NCI-H1048 (cell line): Measurements from ENCODE around the gene PRH1.

Experiments used
- DNase-seq: peaks from one replicate; lab custom pipeline; 2025; lab: John Stamatoyannopoulos, UW

The PRH1 gene

DNA sequence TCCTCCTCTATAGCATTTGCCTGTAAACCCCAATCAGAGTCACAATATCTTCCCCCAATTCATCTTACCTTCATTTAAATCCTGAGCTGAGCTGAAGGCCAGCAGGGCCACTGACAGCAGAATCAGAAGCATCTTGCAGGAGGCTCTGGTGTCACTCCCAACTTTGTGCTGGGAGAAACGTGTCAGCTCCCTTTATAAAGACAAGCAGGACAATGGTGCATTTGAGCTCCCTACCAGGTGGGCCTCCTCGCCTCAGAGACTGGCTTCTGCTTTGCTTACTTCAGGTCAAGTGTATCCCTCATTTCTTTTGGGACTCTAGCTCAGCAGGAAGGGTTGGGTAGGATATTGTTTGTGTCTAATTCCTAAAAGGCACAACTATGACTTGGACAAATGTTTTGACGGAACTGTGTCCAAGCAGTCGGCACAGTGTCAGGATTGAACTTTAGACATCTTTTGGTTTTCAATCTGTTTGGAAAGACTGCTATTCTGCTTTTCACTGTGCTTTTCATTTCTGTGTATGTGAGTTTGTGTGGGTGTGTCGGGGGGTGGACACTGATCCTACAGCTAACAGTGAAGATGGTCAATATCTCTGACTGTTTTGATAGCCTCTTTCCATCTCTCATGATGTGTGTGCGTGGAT, at the start of gene PRH1:
Gene PRH1 (minus strand): TSS at position 170 of the 640 bp plus-strand sequence. CDS start 38 bp downstream, at position 132.
- no peak for DNase-seq

DNA sequence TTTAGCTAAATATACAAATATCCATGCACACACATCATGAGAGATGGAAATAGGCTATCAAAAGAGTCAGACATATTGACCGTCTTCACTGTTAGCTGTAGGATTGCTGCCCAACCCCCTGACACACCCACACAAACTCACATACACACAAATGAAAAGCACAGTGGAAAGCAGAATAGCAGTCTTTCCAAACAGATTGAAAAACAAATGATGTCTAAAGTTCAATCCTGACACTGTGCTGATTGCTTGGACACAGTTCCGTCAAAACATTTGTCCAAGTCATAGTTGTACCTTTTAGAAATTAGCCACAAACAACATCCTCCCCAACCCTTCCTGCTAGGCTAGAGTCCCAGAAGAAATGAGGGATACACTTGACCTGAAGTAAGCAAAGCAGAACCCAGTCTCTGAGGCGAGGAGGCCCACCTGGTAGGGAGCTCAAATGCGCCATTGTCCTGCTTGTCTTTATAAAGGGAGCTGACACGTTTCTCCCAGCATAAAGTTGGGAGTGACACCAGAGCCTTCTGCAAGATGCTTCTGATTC, 44.8 kb upstream of the PRH1 start, which contains the start of gene PRH2:
Gene PRH2 (plus strand): TSS at position 491 of the 541 bp plus-strand sequence. CDS start 38 bp downstream, at position 529.
- DNase-seq: no peak

DNA sequence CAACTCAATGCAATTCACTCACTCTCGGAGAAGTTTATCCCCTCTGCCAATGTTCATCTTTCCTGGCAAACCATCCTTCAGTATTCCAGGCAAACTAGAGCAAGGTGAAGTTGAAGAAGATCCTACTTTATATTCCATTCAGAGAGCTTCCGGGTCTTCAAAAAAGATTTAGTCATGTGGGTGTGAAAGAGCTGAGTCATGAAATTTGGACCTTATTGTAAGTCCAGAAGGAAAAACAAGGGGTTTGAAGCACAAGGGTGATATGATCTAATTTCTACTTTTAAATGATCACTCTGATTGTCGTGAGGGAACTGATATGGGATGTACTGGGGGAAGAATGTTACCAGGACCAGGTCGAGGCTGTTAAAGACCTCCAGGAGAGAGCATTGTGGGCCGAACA, 42.2 kb upstream of the PRH1 start:
- DNase-seq: no peak

DNA sequence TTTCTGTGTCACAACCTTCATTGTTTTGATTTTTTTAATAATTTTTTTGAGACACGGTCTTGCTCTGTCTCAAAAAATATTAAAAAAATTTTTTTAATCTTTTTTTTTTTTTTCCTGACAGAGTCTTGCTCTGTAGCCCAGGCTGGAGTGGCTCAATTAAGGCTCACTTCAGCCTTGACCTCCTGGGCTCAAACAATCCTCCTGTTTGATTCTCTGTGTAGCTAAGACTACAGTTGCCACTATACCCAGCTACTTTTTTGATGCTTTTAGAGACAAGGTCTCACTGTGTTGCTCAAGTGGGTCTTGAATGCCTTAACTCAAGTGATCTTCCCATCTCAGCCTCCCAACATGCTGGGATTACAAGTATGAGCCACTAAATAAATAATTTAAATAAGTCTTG, 35.8 kb upstream of the PRH1 start:
- DNase-seq: no peak

DNA sequence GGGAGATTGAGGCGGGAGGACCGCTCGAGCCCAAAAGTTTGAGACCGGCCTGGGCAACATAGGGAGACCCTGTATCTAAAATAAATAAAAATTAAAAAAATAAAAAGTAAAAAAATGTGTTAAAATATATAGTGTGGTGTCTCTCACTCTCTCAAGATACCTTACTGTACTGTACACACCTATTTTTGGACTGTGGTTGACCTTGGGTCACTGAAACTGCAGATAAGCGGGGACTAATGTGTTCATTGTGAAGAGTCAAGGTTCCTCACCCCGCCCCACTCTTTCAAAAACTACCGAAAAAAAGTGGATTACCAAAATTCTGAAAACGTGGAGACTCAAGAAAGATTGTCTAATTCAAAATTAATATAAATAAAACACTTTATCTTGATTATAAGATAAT, 26.3 kb upstream of the PRH1 start:
- DNase-seq: no peak

DNA sequence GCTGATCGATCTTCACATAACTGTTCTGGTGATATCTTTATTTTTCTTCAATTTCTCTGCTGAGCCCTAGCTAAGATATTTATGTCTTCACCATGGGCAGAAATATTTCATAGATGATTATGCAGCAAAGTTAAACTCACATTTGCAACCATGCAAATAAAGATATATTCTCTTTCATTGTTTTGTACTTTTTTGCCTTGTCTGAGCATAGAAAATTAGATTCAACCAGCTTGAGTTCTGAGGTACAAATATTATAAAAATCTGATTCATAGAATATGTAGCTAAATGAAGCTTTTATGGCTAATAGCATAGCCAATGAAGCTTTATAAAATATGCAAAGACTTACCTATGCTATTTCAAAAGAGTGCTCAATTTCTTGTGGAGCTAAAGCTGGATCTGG, 25.4 kb upstream of the PRH1 start, which contains the start of gene TAS2R13:
Gene TAS2R13 (minus strand): TSS at position 101 of the 400 bp plus-strand sequence. CDS start 264 bp downstream, outside the sequence.
- no peak for DNase-seq

DNA sequence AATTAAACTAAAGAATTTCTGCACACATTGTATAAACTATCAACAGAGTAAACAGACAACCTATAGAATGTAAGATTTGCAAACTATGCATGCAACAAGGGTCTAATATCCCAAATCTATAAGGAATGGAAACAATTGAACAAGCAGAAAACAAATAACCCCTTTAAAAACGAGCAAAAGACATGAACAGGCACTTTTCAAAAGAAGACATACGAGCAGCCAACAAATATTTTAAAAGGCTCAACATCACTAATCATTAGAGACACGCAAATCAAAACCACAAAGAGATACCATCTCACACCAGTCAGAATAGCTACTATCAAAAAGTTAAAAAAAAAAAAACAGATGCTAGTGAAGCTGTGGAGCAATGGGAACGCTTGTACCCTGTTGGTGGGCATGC, 20.6 kb upstream of the PRH1 start:
- DNase-seq: no peak

DNA sequence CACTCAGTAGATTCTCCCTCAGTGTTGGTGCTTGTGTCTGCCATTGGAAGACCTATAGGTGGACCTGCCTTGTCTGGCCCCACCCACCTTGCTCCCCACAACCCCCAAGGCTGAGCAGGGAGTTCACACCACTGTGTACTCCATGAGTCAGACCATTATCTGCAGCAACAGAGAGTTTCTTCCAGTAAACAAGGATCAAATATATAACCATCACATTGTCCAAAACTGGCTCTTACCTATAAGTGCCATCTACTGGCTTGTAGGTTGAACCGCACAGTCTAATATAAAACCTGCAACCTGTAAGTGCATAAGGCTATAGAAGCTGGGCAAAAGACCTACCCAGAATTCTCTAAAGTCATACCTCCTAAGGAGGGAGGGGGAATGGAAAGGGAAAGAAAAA, 17.4 kb upstream of the PRH1 start:
- DNase-seq: no peak

DNA sequence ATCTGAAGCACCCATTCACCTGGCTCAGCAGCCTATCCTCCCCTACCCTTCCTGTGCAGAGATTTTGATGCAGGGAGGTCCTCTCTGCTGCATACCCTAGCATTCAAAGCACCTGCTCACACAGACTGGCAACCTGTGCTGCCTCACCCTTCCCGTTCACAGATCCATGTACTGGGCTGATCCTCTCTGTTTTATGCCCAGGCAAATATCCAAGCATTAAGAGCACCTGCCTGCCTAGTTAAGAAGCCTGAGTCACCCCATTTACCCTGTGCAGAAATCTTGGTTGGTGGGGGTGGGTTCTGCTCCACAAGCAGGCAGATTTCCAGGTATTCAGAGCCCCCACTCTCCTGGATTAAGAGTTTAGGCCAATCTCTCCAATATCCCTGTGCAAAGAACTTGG, 16.9 kb upstream of the PRH1 start:
- DNase-seq: no peak

DNA sequence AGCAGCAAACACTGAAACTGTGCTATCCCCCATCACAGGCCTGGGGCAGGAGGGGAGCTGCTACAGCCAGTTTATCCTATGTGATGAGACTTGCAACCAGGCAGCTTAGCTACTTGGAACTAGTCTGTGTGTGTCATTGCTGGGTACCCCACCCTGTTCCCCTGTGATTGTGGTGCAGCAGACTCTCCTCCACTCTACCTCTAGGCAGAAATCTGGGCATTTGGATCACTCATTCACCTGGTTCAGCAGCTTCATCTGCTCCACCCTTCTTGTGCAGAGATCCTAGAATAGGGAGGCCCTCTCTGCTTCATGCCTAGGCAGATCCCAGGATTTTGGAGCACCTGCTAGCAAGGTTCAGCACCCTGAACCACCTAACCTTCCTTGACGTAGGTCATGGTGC, 16.5 kb upstream of the PRH1 start:
- DNase-seq: no peak

DNA sequence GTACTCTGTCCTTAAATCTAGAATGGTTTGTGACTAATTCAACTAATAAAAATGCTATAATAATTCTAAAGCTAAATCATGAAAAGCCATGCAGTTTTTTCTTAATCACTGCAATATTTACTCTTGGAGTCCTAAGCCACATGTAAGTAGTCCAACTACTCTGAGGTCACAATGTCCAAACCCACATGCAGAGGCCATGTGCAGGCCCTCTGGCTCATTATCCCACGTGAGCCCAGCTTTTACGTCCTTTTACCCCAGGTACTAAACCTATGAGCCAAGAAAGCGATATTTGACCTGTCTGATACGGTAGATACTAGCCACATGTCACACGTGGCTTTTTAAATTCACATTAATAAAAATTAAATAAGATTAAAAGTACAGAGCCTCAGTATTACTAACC, 12.8 kb upstream of the PRH1 start:
- no peak for DNase-seq

DNA sequence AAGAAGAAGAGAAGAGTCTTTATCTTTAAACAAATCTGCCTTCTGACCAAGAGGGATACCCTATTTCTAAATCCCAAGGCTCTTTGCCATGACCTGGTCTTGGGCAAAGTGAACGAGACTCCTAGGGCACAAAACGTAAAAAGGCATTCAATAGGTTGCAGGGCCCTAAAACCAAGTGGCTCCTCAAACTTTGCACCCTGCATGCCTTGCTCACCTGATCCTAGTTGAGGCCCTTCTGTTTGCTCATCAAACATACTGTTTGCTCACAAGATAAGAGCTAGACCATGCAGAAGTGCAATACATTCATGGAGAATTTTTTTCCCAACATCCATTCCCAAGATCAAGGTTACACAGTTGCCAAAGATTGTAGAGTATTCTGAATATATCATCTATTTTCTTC, 7.9 kb upstream of the PRH1 start:
- DNase-seq: no peak

DNA sequence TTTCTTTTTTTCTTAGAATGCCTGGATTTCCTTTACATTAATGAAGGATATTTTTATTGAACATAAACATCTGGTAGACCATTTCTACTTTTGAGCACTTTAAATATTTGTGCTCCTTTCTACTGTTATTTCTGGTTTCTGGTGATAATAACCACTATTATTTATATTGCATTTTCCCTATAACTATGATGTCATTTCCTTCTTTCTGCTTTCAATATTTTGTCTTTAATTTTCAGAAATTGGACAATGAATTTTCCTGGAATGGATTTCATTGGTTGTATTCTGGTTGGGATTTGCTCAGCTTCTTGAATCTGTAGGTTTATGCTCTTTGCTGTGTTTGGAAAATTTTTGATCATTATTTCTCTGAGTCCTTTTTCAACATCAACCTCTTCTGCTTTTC, 5.2 kb upstream of the PRH1 start:
- DNase-seq: no peak

DNA sequence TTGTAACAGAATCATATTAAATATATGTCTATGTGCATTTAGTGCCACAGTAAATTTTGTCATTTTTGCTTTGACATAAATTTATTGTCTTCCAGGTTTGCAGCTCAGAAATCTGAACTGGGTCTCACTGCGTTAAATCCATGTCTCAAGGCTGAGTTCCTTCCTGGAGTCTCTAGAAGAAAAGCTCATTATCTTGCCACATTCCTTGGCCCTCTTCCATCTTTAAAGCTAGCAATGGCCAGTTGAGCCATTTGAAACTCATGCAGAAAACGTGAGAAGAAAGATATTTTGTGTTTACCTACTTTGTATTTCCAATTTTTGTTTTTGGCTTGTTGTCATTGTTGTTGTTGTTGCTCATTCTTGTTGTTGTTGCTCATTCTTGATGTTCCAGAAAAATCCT, 10.7 kb downstream of the PRH1 start:
- no peak for DNase-seq

DNA sequence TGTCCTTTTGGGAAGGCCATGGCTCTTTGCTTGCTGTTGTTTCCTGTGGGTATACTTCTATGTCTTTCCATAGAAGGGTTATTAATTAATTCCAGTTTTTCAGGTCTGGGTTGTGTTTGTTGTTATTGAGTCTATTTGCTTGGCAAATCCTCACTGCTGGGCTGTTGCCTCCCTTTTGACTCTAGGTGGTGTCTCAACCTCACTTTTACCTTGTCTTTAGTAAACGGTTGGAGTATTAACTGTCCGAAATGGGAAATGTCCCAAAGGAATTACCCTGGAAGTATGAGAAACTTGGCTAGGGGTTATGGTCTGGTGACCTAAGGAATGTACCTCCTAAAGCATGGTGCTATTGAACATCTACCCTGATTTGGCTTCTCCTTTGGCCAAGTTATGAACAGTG, 16.7 kb downstream of the PRH1 start:
- no peak for DNase-seq

DNA sequence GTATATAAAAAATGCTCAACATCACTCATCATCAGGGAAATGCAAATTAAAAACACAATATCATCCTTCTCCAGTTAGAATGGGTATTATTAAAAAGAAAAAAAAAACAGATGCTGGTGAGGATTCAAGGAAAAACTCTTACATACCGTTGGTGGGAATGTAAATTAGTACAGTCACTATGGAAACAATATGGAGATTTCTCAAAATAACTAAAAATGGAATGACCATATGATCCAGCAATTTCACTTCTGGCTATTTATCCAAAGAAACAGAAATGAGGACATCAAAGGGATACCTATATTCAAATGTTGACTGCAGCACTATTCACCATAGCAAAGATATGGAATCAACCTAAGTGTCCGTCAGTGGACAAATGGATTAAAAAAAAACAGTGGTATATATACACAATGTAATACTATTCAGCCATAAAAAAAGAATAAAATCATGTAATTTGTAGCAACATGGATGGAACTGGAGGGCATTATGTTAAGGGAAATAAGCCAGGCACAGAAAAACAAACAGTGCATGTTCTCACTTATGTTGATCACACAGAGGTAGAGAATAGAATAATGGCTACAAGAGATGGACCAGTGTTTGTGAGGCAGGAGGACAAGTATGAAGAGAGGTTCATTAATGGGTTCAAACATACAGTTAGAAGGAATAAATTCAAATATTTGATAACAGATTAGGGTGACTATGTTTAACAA, 20.4 kb downstream of the PRH1 start:
- peak; percentile 21 for DNase-seq

DNA sequence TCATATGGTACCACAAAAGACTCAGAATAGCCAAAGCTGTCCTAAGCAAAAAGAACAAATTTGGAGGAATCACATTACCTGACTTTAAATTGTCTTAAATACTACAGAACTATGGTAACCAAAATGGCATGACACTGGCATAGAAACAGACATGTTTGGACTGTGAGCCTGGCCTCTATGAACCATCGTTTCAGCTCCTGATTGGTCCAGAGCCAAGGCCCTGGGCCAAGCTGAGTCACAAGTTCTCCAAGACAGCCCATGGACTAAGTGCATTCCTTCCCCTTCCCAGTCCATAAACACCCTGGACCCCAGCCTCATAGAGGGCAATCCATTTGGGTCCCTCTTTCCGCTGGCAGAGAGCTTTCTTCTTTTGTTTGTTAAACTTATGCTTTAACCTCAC, 22.7 kb downstream of the PRH1 start:
- DNase-seq: no peak

DNA sequence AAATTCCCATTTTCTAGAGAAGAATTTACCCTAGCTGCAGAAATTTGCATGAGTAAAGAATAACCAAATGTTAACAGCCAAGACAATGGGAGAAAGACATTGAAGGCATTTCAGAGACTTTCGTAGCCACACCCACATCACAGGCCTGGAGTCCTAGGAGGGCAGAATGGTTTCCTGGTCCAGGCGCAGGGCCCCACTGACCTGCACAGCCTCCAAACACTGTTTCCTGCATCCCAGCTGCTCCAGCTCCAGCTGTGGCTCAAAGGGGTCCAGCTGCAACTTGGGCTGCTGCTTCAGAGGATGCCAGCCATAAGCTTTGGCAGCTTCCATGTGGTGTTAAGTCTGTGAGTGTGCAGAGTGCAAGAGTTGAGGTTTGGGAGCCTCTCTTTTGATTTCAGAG, 28.2 kb downstream of the PRH1 start:
- no peak for DNase-seq

DNA sequence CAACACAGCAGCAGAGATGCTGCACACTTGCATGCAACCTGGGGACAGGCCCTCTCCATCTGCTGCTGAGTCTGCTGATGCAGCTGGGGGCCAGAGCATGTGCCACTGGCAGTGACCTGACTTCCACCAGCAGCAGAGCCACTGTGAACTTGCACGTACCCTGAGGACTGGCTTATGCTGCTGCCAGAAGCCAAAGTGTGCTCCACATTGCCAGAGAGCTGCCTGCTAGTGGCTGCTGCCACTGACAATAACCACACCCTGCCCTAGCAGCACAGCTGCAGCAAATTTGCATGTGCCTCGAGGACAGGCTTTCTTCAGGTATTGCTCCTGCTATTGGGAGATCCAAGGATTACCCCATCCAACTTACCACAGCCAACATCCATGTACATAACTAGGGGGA, 30.3 kb downstream of the PRH1 start:
- no peak for DNase-seq

DNA sequence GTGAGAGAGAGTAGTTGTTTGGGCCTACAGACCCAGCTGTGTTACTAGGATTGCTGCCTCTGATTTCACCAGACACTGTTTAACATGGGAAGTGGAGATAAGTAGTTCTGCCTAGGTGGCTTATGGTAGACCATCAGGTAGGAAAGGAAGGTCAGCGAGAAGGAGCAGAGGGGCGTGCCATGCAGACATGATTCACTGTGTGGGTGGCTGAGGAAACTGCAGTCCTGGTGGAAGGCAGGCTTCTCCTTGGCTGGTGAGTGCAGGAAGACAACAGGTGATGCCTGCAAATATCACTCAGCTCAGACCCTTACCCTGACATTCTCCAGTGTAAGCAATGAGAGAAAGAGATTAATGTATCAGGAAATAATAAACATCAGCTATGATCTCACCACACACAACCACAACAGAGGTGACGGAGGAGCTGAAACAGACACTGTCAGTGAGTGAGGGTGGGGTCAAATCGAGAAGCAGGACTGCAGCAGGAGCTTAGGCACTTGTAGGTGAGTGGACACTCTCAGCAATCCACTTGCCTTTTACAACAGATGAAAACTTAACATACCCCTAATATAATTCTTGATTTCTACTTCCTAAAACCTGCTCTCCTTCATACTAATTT, 32.7 kb downstream of the PRH1 start:
- DNase-seq: no peak

DNA sequence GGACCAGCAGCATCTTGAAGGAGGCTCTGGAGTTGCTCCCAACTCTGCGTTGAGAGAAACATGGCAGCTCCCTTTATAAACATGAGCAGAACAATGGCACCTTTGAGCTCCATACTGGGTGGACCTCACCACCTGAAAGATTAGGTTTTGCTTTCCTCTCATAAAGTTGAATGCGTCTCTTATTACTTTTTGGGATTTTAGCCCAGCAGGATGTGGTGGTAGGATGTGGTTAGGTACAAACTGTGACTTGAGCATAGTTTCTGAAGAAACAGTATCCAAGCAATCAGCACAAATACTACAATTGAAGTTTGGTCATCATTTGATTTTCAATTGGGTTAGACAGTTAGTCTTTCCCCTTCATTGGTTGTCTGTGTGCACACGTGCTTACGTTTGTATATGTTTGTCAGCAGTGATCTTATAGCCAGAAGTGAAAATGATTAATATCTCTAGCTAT, 34.6 kb downstream of the PRH1 start, which contains the start of gene PRR4:
Gene PRR4 (minus strand): TSS at position 51 of the 454 bp plus-strand sequence. CDS start 38 bp downstream, at position 13.
- no peak for DNase-seq

DNA sequence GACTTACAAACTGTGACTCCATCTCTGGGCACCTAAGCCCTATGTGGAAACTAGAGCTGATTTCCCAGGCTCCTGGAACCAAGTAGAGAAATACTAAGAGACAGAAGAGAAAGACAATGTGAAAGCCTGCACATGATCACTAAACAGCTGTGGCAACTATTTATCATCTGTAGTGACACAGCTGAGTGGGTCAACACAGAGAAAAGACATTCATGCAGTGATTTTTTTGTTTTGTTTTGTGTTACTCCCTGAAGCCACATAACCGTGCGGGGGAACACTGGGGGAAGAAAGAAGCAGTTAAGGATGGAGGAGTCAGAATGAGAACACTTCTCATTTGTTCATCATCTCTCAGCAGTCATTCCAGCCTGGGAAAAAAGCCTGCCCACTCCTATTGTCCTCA, 36.3 kb downstream of the PRH1 start:
- DNase-seq: no peak

DNA sequence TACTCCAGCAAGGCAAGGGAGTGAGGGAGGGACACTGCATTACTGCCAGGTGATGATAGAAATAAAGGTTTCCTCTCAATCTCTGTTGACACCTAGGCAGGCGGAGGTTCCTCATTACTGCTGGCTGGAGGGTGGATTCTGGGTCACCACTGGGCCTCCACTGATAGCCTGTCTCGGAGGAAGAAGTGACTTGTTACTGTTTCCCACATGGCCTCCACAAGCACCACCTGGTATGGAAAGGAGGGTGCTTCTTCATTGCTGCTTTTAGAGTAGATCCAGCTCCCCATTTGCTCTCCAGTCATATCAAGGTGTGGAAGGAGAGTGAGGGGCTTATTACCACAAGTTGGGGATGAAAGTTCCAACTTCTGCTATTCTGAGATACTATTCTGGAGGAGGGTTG, 41.2 kb downstream of the PRH1 start:
- no peak for DNase-seq
